Pons (tissue), 1 donor: ENCODE measurements around the gene EXOC6B.
A peak's percentile ranks its signal among the peaks of the same experiment; 100 is the strongest.

Experiments used
- DNase-seq: peaks from one replicate; pipeline ENCODE4 v3.0.0-alpha.2; 2016; ENCODE audit warnings: low spot score

The EXOC6B gene

GRCh38 chr2:72828840-72829507, 3.1 kb upstream of the EXOC6B start:
- DNase-seq: no peak

- DNase-seq: no peak
These were observed 2.3 kb upstream of the EXOC6B start for GRCh38 chr2:72827966-72828646.

DNA sequence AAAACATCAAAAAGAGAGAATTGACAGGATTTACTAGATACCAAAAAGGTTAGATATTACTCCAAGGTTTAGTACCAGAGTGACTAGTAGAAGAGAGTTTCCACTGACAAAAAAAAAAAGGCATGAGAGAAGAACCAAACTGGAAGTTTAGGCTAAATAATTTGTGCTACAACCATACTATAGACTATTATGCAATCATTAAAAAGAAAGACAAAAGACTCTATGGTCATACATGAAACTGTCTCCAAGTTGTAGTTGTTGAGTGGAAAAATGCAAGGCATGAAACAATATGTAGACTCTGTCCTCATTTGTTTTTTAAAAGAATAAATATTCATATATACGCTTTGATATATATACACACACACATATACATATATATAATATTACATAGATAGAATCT, 1.7 kb upstream of the EXOC6B start:
- DNase-seq: no peak

- DNase-seq: no peak
These were observed 284 bp upstream of the EXOC6B start for GRCh38 chr2:72826156-72826477.

DNA sequence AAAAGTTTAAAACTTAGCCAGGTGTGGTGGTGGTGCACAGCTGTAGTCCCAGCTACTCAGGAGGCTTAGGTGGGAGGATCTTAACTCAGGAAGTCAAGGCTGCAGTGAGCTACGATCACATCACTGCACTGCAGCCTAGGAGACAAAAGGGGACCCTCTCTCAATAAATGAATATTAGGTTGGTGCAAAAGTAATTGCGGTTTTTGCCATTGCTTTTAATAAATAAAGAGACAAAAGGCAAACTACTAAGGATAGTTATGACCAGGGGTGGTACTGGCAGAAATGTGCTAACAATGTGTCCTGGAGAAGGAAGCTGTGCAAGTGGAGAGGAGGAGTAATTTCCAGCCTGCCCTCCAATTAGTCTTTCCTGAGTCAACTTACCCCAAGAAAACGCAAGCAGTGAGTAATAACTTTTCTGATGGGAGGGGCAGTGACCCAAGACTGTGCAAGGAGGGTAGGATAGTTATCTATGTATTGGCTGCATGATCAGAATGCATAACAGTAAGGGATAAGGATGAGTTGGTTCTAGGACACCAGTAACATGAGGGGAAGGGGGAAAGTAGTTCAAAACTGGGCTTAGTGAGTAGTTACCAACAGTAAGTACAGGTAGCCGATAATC, 1.5 kb downstream of the EXOC6B start:
- no peak for DNase-seq

DNA sequence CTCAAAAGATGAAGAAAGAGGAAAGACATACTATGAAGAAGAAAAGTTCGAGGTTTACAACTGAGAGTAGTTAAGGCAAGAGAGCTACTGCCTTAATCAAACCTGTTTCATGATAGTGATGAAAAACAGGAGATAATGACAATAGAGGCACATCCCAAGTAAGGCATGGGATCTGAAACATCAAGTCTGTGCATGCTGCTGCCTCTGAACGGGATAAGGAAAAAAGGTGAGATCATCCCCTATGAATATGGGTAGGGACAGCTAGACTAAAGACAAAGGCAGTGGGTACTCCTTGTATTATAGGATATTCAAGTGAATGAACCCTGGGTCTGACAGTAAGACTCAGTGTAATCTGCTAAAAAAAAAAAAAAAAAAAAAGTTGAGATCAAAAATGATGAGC, 3.0 kb downstream of the EXOC6B start:
- no peak for DNase-seq

DNA sequence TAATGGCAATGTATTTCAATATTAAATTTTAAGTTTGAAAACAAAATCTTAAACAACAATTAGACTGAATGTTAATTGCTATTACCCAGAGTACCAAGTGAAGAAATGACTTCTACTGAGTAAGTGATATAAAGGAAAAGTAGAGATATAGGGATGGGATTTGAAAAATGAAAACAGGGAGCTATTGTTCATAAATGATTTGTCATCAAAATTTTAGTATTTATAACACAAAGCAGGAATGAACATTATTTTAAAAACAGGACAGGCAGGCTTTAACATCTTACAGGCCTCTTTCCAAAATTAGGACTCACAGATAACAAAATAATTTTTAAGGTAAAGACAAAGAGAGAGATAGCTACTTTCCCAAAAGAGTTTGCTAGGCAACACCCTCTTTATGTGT, 3.9 kb downstream of the EXOC6B start:
- no peak for DNase-seq

DNA sequence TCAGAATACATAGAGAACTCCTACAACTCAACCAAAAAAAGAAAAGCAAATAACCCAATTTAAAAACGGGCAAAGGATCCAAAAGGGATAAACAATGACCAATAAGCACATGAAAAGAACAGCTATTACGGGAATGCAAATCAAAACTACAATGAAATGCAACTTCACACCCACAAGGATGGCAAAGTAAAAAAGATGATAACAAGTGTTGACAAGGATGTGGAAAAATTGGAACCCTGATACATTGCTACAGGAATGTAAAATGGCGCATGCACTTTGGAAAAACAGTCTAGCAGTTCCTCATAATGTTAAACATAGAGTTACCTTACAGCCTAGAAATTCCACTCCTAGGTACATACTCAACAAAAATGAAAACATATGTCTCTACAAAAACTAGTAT, 4.7 kb downstream of the EXOC6B start:
- no peak for DNase-seq

GRCh38 chr2:72819501-72819900, 6.3 kb downstream of the EXOC6B start:
- no peak for DNase-seq

- DNase-seq: no peak
These were observed 10.1 kb downstream of the EXOC6B start for GRCh38 chr2:72815655-72816278.

DNA sequence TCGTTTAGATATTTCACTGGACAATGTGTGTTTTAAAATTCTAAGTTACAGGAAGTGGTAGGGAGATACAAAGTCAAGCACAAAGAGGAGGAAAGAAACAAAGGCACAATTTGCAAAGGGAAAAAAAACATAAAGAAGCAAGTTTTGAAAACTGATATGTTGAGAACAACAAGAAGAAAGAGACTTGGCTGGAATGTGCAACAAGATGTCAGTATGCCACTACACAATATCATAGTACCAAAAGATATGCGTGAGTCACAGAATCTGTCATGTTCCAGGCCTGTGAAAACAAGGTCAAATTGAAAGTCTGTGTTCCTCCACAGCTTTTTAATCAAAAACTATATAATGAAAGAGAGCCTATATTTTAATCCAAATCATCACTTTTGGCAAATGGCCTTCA, 12.0 kb downstream of the EXOC6B start:
- DNase-seq: peak; percentile 49

DNA sequence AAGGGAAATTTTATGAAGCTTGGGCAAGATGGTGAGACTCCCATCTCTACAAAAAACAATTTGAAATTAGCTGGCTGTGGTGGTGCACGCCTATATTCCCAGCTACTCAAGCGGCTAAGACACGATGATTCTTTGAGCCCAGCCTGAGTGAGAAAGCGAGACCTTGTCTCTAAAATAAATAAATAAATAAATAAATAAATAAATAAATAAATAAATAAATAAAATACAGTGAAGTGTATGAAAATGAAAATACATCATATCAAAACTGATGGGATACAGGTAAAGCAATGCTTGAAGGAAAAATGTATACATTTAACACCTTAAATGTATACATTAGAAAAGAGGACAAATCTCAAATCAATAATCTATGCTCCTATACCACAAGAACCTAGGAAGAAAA, 15.7 kb downstream of the EXOC6B start:
- no peak for DNase-seq

DNA sequence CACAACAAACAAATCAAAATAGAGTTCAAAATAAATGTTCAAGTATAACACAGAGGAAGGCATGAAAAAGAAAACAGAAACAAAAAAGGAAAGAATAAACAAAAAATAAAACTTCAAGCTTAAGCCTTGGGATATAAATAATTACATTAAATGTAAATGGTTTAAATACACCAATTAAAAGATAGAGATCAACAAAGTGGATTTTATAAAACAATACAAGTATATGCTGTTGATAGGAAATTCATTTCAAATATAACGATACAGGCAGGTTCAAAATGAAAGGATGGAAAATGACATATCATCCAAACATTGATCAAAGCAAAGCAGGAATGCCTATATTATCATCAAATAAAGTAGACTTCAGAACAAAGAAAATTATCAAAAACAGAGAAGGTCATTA, 16.7 kb downstream of the EXOC6B start:
- no peak for DNase-seq

- no peak for DNase-seq
These were observed 19.4 kb downstream of the EXOC6B start for GRCh38 chr2:72806280-72806945.

GRCh38 chr2:72803626-72804320, 22.1 kb downstream of the EXOC6B start:
- peak; percentile 72 for DNase-seq

DNA sequence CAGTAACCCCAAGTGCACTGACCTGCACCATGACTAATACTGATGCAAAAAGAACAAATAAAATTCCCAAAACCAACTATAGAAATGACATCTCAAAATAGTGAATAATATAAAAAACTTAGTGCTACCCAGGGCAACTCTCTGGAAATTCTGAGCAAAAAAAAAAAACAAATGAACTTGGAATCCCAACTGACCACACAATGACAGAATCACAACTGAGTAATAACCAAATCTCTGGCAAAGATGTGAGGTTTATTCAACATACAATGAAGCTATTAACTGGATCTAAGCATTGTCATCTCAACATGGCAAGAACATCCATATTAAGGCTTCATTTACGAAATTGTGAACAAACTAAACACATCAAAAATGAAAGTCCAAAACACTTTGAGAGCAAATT, 22.7 kb downstream of the EXOC6B start:
- DNase-seq: peak; percentile 87

DNA sequence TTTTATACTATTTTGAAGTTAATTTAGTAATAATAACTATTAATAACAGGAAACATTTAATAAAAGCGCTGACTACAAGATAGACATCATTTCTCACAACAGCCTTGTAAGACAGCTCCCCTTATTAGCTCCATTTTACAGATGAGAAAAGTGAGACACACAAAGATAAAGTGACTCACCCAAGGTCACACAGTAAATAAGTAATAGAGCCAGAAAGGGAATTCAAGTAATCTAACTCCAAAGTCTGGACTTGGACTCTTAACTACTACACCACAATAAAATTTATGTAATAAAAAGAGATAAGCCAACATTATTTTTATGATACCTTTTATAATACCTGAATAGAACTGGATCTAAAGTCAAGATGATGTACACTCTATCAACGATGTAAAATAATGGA, 25.3 kb downstream of the EXOC6B start:
- DNase-seq: no peak

DNA sequence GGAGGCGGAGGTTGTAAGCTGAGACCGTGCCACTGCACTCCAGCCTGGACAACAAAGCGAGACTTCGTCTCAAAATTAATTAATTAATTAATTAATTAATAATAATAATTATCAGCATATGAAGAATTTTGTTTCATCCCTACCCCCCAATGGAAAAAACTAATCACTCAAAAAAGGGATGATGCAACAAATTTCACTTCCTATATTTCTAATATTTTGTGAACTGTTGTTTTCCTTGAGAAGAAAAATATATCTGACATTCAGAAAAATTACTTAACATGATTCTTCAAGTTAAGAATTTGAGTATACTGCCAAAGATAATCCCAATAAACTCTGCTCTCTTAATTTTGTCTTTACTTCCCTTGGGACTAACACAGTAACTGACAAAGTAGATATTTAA, 28.1 kb downstream of the EXOC6B start:
- DNase-seq: no peak

DNA sequence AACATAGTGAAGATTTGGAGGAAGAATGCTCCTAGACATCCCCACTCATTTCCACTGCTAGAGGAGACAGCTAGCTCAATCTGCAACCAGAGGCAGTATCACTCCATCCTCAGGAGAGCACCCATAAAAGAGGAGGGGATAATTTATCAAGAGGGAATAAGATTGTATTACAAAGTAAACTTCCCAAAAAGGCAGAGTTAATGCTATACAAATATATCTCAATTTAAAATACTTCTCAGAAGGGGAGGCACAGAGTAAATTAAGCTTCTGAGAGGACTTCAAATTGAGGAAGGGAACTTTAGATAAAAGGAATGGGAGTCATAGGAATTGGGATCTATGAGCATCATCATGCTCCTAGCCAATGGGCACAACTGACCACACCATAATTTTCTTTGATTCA, 29.1 kb downstream of the EXOC6B start:
- DNase-seq: no peak

DNA sequence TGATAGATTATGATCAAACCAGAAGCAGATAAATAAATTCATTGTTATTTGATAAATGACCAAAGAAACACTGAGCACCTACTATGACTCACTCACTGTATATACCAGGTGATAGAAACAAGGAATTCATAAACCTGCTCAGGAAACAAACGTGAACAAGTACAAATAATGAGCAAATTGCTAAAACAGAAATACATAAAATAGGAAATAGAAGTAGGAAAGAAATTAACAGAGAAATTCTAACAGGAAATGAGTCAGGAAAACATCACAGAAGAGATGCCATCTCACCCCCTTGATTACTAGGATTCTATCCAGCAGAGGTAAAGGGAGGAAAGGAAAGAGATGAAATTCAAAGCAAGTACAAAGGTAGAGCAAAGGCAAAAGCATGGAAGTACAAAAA, 31.3 kb downstream of the EXOC6B start:
- no peak for DNase-seq

- no peak for DNase-seq
These were observed 31.9 kb downstream of the EXOC6B start for GRCh38 chr2:72793798-72794440.

GRCh38 chr2:72789241-72789640, 36.6 kb downstream of the EXOC6B start:
- DNase-seq: no peak
